HuH-7 (cell line): ENCODE data around the gene PPP3CB.

Experiments used
- DNase-seq: peaks from one replicate; pipeline ENCODE4 v3.0.0; 2011; ENCODE audit warnings: low spot score

PPP3CB gene

DNA sequence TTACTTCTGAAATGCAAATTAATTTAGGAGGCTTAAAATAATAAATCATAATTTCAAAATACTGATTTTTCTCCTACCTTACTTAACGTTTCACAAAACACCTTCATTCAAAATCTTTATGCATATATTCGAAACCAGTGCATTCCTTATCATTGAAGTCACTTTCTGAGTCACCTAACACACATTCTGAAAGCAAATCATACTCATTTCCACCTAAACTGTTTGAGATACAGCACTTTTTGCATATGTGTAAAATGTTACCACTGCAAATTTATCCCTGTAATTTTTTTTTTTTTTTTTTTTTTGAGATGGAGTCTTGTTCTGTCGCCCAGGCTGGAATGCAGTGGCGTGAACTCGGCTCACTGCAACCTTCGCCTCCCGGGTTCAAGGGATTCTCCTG lies 15.7 kb downstream of the PPP3CB start:
- DNase-seq, result no peak

- DNase-seq, result no peak
Observed at GRCh38 chr10:73478636-73479035, 17.2 kb downstream of the PPP3CB start.

GRCh38 chr10:73471226-73471625 lies 24.6 kb downstream of the PPP3CB start:
- no peak for DNase-seq

DNA sequence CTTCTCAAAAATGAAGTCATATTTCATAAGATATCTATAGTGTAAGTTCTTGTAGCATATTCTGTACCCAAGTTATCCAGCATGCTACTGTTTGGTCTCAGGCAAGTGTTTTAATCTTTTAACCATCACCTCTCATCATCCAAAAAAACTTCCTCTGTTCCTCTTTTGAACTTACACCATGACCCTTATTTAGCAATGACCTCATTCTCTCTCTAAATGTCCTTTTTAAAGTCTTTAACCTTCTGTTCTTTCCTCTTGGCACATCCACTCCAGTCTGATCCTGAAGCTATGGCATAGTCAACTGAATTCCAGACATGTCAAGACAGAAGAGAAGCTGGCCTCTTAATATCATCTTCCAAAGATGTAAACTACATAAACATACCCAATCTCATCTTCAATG lies 26.2 kb downstream of the PPP3CB start:
- DNase-seq, result no peak

DNA sequence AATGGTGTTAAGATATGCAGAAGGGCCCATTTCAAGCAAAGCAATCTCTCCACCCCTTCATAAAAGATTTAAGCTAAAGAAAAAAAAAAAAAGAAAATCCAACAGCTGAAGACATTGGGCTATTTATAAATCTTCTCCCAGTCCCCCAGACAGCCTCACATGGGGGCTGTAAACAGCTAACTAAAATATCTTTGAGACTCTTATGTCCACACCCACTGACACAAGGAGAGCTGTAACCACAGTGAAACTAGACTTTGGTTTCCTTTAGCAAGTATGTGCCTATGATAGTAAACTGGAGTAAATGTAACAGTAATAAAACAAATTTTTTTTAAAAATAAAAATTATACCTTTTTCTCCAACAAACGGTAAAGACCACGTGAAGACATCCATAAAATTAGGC lies 28.6 kb downstream of the PPP3CB start:
- DNase-seq, result no peak

DNA sequence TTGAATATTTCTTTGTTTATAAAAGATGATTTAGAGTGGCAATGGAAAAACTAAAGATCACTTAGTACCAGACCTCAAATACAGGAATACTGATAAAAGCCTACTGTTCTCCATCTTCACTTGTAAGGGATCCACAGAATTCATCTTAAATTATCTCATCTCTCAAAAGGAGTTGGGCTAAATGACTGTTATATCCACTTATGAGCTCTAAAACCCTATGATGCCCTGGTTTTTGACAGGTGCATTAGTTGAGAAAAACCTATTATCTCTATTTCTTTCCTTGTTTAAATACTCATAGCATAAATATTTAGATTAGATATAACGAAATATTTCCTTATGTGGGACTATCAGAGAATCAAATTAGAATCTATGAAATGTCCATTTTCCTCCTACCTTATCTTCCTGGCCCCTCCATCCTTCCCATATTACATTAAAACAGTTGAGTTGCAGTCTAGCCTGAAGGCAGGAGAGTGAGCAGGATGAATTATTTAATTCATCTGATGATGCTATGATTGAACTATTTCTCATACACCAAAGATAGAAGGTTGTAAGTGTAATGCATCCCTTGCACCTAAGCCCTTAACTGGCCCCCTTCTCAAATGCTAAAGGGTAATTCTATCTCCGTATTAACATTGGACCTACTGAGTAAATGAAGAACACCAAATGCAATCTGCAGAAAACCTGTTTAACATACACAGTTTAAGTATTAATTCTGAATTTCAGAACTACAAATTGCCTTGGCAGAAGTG lies 29.7 kb downstream of the PPP3CB start:
- DNase-seq, result no peak

- no peak for DNase-seq
Observed at GRCh38 chr10:73460897-73461296, 34.9 kb downstream of the PPP3CB start.

DNA sequence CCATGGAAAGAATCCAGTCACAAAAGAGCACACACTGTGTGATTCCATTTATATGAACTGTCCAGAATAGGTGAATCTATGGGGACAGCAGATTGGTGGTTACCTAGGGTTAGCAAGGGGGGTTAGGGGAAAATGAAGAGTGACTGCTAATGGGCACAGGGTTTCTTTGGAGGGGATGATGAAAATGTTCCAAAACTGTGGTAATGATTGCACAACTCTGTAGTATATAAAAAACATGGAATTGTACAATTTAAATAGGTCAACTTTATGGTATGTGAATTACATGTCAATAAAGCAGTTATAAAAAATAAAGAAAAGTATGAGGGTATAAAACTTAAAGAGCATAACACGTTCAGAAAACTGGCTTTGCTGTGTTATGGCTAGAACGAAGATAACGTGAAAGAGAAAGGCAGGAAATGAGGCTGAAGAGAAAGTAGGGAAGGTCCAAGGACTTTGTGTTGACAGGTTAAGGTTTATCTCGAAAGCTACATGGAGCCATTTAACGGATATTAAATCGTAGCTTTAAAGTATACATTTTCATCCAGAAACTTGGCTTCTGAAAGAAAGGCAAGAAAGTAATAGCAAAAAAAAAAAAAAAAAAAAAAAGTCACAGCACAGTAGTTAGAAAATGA lies 36.0 kb downstream of the PPP3CB start:
- no peak for DNase-seq

- DNase-seq, result no peak
Observed at GRCh38 chr10:73456187-73456890, 39.5 kb downstream of the PPP3CB start.

DNA sequence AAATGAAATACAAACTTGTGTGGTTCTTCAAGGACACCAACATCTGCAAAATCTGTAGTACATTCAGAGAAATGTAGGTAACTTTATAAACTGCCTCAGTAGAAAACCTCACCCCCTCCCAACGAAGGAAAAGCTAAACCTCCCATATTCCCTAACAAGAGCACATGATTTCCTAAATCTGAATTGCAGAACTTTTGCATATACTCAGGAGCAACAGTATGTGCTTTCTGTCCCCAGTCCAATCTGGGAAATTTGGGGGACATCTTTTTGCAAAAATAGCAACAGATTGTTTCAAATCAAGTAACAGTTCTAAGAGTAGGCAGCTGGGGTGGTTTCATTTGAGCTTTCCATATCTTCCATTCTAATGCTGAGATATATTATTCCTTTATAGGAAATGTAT lies 46.7 kb downstream of the PPP3CB start:
- DNase-seq, result no peak

DNA sequence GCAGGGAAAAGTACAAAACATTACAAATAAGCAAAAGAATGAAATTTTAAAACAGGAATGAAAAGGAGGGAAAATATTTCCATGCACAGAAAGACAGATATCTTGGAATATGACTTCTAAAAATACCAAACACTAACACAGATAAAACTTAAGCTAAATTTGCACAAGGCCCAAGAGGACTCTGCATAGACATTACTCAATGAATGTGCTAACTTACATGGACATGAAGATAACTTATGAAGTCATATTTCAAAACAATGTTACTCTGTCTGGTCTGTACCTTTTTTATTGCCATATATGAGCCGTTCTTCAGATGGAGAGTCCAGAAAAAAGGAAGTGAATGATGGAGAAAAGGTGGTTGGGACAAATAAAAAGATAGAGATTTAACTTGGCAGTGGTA lies 47.4 kb downstream of the PPP3CB start:
- DNase-seq, result no peak

- no peak for DNase-seq
Observed at GRCh38 chr10:73446926-73447325, 48.9 kb downstream of the PPP3CB start.

GRCh38 chr10:73444457-73444856 lies 51.4 kb downstream of the PPP3CB start:
- DNase-seq, result no peak

DNA sequence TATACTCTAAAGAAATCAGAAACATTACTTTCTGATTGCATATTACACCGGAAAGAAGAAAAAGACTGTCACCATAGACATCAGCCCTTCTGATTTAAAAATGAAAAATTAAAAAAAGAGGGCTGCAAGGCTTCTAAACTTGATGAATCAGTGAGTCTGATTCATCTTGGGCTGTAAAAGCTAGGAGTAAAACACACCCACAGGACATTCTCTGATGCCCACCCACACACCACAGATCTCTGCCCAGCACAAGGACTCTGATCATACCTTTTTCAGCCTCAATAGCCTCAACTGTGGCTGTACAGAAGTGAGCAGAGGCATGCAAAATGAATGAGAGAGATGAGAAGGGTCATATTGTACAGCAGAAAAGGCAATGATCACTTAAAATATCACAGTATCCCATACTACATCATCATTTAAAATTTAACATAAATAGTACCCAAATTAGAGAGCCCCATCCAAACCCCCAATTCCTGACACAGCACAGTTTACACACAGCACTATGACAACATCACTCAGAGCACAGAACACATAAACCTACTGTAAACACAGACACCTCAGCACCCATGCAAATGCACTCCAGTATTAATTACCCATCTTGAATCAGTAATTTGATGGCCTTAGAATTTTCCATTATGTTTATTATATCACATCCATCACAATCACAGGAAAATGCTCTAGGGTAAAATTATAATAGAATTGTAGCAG lies 56.1 kb downstream of the PPP3CB start:
- no peak for DNase-seq

DNA sequence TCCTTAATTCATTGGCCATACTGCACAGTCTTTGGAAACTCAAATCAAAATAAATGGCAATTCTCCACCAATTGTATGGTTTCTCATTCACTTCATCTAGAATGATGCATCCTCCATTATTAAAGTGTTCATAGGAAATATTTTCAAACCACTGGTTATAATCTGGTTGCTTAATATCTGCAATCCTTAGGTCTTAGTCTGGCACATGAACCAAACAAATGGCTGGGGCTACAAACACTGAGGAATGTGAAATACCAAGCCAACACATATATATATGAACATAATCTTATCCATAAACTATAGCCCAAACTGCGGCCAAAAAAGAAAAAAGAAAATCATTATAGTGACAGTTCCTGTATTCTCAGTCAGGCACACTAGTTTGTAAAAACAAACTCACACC lies 56.8 kb downstream of the PPP3CB start:
- DNase-seq, result no peak

DNA sequence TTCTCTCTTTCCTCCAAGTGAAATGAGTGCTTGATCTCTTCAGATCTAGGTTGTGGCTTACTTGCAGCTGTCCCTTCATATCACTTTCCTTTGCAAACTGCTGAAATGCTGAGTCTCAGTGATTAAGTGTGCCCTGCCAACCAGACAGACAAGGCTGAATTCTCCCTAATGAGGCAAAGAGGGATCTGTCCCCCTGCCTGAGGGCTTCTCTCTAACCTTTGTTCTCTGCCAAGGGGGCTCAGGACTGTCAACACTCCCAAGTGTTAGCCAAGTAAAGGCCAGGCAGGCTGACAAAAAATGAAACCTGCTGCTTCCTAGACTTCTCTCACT lies 62.3 kb downstream of the PPP3CB start, which contains the start of gene MSS51:
Gene MSS51, minus strand, starts transcription at position 24 of the 330 bp plus-strand sequence. CDS start 5,277 bp downstream, outside the sequence.
- DNase-seq, result no peak

- no peak for DNase-seq
Observed at GRCh38 chr10:73432646-73433537, 62.9 kb downstream of the PPP3CB start.

- DNase-seq, result no peak
Observed at GRCh38 chr10:73426318-73426717, 69.5 kb downstream of the PPP3CB start.

GRCh38 chr10:73424478-73424877 lies 71.3 kb downstream of the PPP3CB start:
- no peak for DNase-seq

DNA sequence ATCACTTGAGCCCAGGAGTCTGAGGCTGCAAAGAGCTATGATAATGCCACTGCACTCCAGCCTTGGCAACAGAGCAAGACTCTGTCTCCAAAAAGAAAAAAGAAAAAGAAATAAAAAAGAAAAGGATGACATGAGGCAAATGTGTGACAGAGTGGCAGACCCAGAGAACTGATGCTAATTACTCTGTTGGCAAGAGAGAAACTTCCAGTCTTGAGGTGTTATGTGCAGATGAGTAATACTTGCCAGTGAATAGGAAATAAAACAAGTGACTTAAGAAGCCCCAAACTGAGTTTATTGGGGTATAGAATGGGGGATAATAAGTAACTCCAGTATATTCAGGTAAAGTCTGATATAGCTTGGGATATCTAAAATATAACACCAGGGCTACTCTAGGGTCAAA lies 72.5 kb downstream of the PPP3CB start:
- no peak for DNase-seq

DNA sequence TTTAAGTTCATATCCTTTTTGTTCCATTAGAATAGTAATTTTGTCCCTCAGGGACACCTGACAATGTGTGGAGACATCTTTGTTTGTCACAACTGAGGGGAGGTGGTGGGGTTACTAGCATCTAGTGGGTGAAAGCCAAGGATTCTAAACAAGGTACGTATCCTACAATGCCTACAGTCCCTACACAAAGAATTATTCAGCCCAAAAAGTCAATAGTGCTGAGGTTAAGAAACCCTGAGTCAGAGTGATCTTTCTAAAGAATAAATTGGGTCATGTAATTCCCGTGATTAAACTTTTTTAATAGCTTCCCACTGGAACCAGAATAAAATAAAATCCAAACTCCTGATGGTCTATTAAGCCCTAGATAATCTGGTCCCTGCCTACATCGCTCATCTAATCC lies 79.3 kb downstream of the PPP3CB start:
- DNase-seq, result no peak
